Glutamatergic neuron (in vitro differentiated cells): Measurements from ENCODE around the gene ZNF423. TPM values are rescaled to one million over a fixed set of nuclear protein-coding genes. Genes with fewer than 3 reads are reported as not detected.

Experiments used
- DNase-seq: peaks from one replicate; pipeline ENCODE4 v3.0.0; 2022
- H3K27ac Mint-ChIP-seq: one replicate; pipeline ENCODE4 v1.8.0; 2020; ENCODE audit warnings: mild to moderate bottlenecking, mixed read lengths, inconsistent platforms; ENCODE audit not compliant: unreplicated experiment
- H3K27me3 Mint-ChIP-seq: one replicate; pipeline ENCODE4 v1.8.0; 2020; ENCODE audit warnings: mild to moderate bottlenecking, moderate library complexity, mixed read lengths, inconsistent platforms; ENCODE audit not compliant: unreplicated experiment
- H3K36me3 Mint-ChIP-seq: one replicate; pipeline ENCODE4 v1.8.0; 2020; ENCODE audit warnings: mild to moderate bottlenecking, mixed read lengths, inconsistent platforms; ENCODE audit not compliant: unreplicated experiment
- H3K4me1 Mint-ChIP-seq: one replicate; pipeline ENCODE4 v1.8.0; 2020; ENCODE audit warnings: mild to moderate bottlenecking, low read depth, mixed read lengths, inconsistent platforms; ENCODE audit not compliant: unreplicated experiment
- H3K4me3 Mint-ChIP-seq: one replicate; pipeline ENCODE4 v1.8.0; 2020; ENCODE audit warnings: mild to moderate bottlenecking, mixed read lengths, inconsistent platforms; ENCODE audit not compliant: unreplicated experiment
- H3K9me3 Mint-ChIP-seq: one replicate; pipeline ENCODE4 v1.8.0; 2020; ENCODE audit warnings: mild to moderate bottlenecking, moderate library complexity, mixed read lengths, inconsistent platforms; ENCODE audit not compliant: unreplicated experiment
- CTCF ChIP-seq: fragments of 200-600 bp; sonication (generic); IDR thresholded peaks from one replicate; pipeline ENCODE4 v1.5.0; 2021; ENCODE audit not compliant: partially characterized antibody, unreplicated experiment
- total RNA-seq: library from RNA; stranded (reverse); fragmentation: NEBNext Ultra II Directional; extraction: Animal tissue kit (Norgen Biotek cat#: 25700); gene quantifications from one replicate; pipeline ENCODE4 v1.2.1, GENCODE V29; 2021; ENCODE audit not compliant: unreplicated experiment

ZNF423 gene
- total RNA-seq, 1 donor from 2014 or later = 149 TPM

- Mint-ChIP-seq H3K27ac (no peak overlapping the region), H3K9me3 (peaks cover 23% of the 10 kb centered on the region), H3K36me3 (peaks cover 11% of the 10 kb centered on the region), H3K4me1 (peaks cover 19% of the 10 kb centered on the region), H3K4me3 (no peak overlapping the region), H3K27me3 (peaks cover 2% of the 10 kb centered on the region)
- TF ChIP-seq CTCF = no peak
- DNase-seq = no peak
These were observed 206.7 kb downstream of the ZNF423 start for GRCh38 chr16:49649013-49649765.

GRCh38 chr16:49647673-49648072 is 208.2 kb downstream of the ZNF423 start:
- Mint-ChIP-seq H3K36me3 (peaks cover 11% of the 10 kb centered on the region), H3K9me3 (peaks cover 15% of the 10 kb centered on the region), H3K27me3 (peaks cover 2% of the 10 kb centered on the region), H3K4me3 (no peak overlapping the region), H3K4me1 (peaks cover 17% of the 10 kb centered on the region), H3K27ac (no peak overlapping the region)
- TF ChIP-seq CTCF = no peak
- DNase-seq = no peak

GRCh38 chr16:49645263-49645662 is 210.6 kb downstream of the ZNF423 start:
- DNase-seq = no peak
- Mint-ChIP-seq H3K36me3 (peaks cover 11% of the 10 kb centered on the region), H3K4me1 (peaks cover 22% of the 10 kb centered on the region), H3K9me3 (peaks cover 14% of the 10 kb centered on the region), H3K4me3 (no peak overlapping the region), H3K27me3 (peaks cover 6% of the 10 kb centered on the region), H3K27ac (no peak overlapping the region)
- no peak for TF ChIP-seq CTCF

- TF ChIP-seq CTCF = no peak
- Mint-ChIP-seq H3K4me1 (peaks cover 34% of the 10 kb centered on the region), H3K27ac (no peak overlapping the region), H3K36me3 (peaks cover 11% of the 10 kb centered on the region), H3K4me3 (no peak overlapping the region), H3K27me3 (peaks cover 11% of the 10 kb centered on the region), H3K9me3 (peaks cover 20% of the 10 kb centered on the region)
- no peak for DNase-seq
These were observed 211.8 kb downstream of the ZNF423 start for GRCh38 chr16:49644145-49644463.

- no peak for DNase-seq
- no peak overlapping the region for H3K27ac Mint-ChIP-seq
- TF ChIP-seq CTCF = no peak
- H3K4me1 Mint-ChIP-seq = peaks cover 38% of the 10 kb centered on the region
- peaks cover 20% of the 10 kb centered on the region for H3K9me3 Mint-ChIP-seq
- peaks cover 11% of the 10 kb centered on the region for H3K27me3 Mint-ChIP-seq
- H3K36me3 Mint-ChIP-seq = peaks cover 12% of the 10 kb centered on the region
- no peak overlapping the region for H3K4me3 Mint-ChIP-seq
These were observed 212.3 kb downstream of the ZNF423 start for GRCh38 chr16:49643429-49644144.
